ENCODE data around the gene MRPL27. TPM values are rescaled to one million over a fixed set of nuclear protein-coding genes. Genes with fewer than 3 reads are reported as not detected.

The MRPL27 gene
- total and polyA plus RNA-seq, 10 donors: 26.4 to 102 (median 34.9) TPM

- no peaks in the 10 kb centered on the region for H3K36me3 ChIP-seq
- peak overlapping the region in 3 of 8 donors; percentile 55 to 83 (median 80) for H3K27ac ChIP-seq
- H3K4me1 ChIP-seq: peaks cover 14 to 45% (median 36%) of the 10 kb centered on the region in 6 donors
- TF ChIP-seq CTCF (IDR thresholded peaks at IDR 0.05 in 8 of 11, conservative IDR thresholded peaks at IDR 0.05 in 3 of 11): no peak
- no peak for TF ChIP-seq POLR2A (IDR thresholded peaks at IDR 0.05)
- TF ChIP-seq POLR2AphosphoS5 (IDR thresholded peaks at IDR 0.05): no peak
- intact Hi-C loops (cut with DNase I; ENCODE audit: low total_unique reads): no loop called here
- WGBS, 5 donors: 65 to 73% (median 69%) methylated on average over 13 of the region's 13 CpGs
- H3K9me3 ChIP-seq: no peaks in the 10 kb centered on the region
- no peak for DNase-seq
- no peaks in the 10 kb centered on the region for H3K27me3 ChIP-seq (replicated peaks in 1 of 7)
- peak overlapping the region in 1 of 8 donors; percentile 94 for H3K4me3 ChIP-seq
These were observed 28.1 kb downstream of the MRPL27 start for GRCh38 chr17:50344731-50345365.

- intact Hi-C loops (cut with DNase I; ENCODE audit: low total_unique reads): no loop called here
- no peak overlapping the region for H3K27ac ChIP-seq
- TF ChIP-seq POLR2A (IDR thresholded peaks at IDR 0.05) (no peak), CTCF (IDR thresholded peaks at IDR 0.05 in 8 of 11, conservative IDR thresholded peaks at IDR 0.05 in 3 of 11) (no peak), POLR2AphosphoS5 (IDR thresholded peaks at IDR 0.05) (no peak)
- DNase-seq: no peak
- no peaks in the 10 kb centered on the region for H3K36me3 ChIP-seq
- H3K27me3 ChIP-seq (replicated peaks in 1 of 7): peaks cover 0 to 9% (median 0%) of the 10 kb centered on the region in 7 donors
- H3K4me3 ChIP-seq: no peak overlapping the region
- H3K4me1 ChIP-seq: peaks cover 0 to under 1% (median 0%) of the 10 kb centered on the region in 6 donors
- H3K9me3 ChIP-seq: peaks cover 0 to 19% (median 14%) of the 10 kb centered on the region in 8 donors
These were observed 33.6 kb downstream of the MRPL27 start for GRCh38 chr17:50339381-50339780.

- intact Hi-C loops (cut with DNase I; ENCODE audit: low total_unique reads): no loop called here
- H3K9me3 ChIP-seq: peaks cover 0 to 19% (median 14%) of the 10 kb centered on the region in 8 donors
- DNase-seq: no peak
These were observed 34.3 kb downstream of the MRPL27 start for GRCh38 chr17:50338645-50339044.

More at GRCh38 chr17:50338645-50339044, 34.3 kb downstream of the MRPL27 start:
- Histone ChIP-seq H3K36me3 (no peaks in the 10 kb centered on the region), H3K27me3 (replicated peaks in 1 of 7) (peaks cover 0 to 10% (median 0%) of the 10 kb centered on the region in 7 donors), H3K27ac (no peak overlapping the region), H3K4me3 (no peak overlapping the region), H3K4me1 (peaks cover 0 to 6% (median 0%) of the 10 kb centered on the region in 6 donors)
- TF ChIP-seq CTCF (IDR thresholded peaks at IDR 0.05 in 8 of 11, conservative IDR thresholded peaks at IDR 0.05 in 3 of 11): no peak
- TF ChIP-seq POLR2A (IDR thresholded peaks at IDR 0.05): no peak
- TF ChIP-seq POLR2AphosphoS5 (IDR thresholded peaks at IDR 0.05): no peak

Measured in spleen (tissue), 11 donors.